Mesendoderm (in vitro differentiated cells): ENCODE measurements around the gene CACNA1H.

Experiments
- DNase-seq: peaks from one replicate; pipeline ENCODE4 v3.0.0; 2013
- H2AK5ac ChIP-seq: 2 replicates; pipeline ENCODE4 v1.6.1; 2013; ENCODE audit warnings: low read length, inconsistent platforms
- H2BK120ac ChIP-seq: 2 replicates; pipeline ENCODE4 v1.6.1; 2013; ENCODE audit warnings: low read depth, mild to moderate bottlenecking, low read length, moderate library complexity, mixed read lengths
- H2BK15ac ChIP-seq: replicated peaks from 2 replicates; pipeline ENCODE4 v1.6.1; 2013; ENCODE audit warnings: low read depth, mild to moderate bottlenecking, moderate library complexity
- H2BK5ac ChIP-seq: 2 replicates; pipeline ENCODE4 v1.6.1; 2013; ENCODE audit warnings: low read length, inconsistent platforms
- H3K18ac ChIP-seq: 2 replicates; pipeline ENCODE4 v1.6.1; 2013; ENCODE audit warnings: mild to moderate bottlenecking, low read length, mixed read lengths
- H3K23ac ChIP-seq: one replicate; pipeline ENCODE4 v1.6.1; 2013; ENCODE audit warnings: low read length
- H3K27ac ChIP-seq: 2 replicates; pipeline ENCODE4 v1.5.1; 2013; ENCODE audit warnings: low read depth, mild to moderate bottlenecking, inconsistent platforms, low read length, moderate library complexity
- H3K27me3 ChIP-seq: 2 replicates; pipeline ENCODE4 v1.6.1; 2013; ENCODE audit warnings: low read length, control low read depth, mild to moderate bottlenecking, inconsistent platforms; ENCODE audit not compliant: insufficient read depth, poor library complexity
- H3K36me3 ChIP-seq: 2 replicates; pipeline ENCODE4 v1.6.1; 2013; ENCODE audit warnings: low read length, inconsistent platforms; ENCODE audit not compliant: control insufficient read depth, insufficient read depth
- H3K4ac ChIP-seq: one replicate; pipeline ENCODE4 v1.6.1; 2013; ENCODE audit warnings: low read depth, mild to moderate bottlenecking, low read length, moderate library complexity
- H3K4me1 ChIP-seq: 2 replicates; pipeline ENCODE4 v1.6.1; 2013; ENCODE audit warnings: low read depth, low read length, inconsistent platforms; ENCODE audit not compliant: control insufficient read depth
- H3K4me2 ChIP-seq: 2 replicates; pipeline ENCODE4 v1.6.1; 2013; ENCODE audit warnings: low read length
- H3K4me3 ChIP-seq: 2 replicates; pipeline ENCODE4 v1.5.1; 2013; ENCODE audit warnings: mild to moderate bottlenecking, low read length
- H3K56ac ChIP-seq: one replicate; pipeline ENCODE4 v1.6.1; 2013; ENCODE audit warnings: low read length
- H3K79me1 ChIP-seq: 2 replicates; pipeline ENCODE4 v1.6.1; 2013; ENCODE audit warnings: low read length, inconsistent platforms
- H3K79me2 ChIP-seq: 2 replicates; pipeline ENCODE4 v1.6.1; 2013; ENCODE audit warnings: mild to moderate bottlenecking, low read length; ENCODE audit not compliant: control insufficient read depth, insufficient read depth
- H3K9ac ChIP-seq: 2 replicates; pipeline ENCODE4 v1.6.1; 2013; ENCODE audit warnings: low read length, inconsistent platforms
- H4K5ac ChIP-seq: one replicate; pipeline ENCODE4 v1.6.1; 2013; ENCODE audit warnings: low read length
- H4K8ac ChIP-seq: one replicate; pipeline ENCODE4 v1.6.1; 2013; ENCODE audit warnings: low read depth, mild to moderate bottlenecking, control low read depth, low read length, moderate library complexity
- WGBS: extraction: QIAGEN DNeasy Blood & Tissue Kit; methylation state at CpG from one replicate; pipeline ENCODE4 v1.1.7; 2013; ENCODE audit warnings: low lambda C conversion rate, missing lambda C conversion rate; ENCODE audit not compliant: insufficient coverage; ENCODE audit errors: extremely low coverage; 5-methylcytosine and 5-hydroxymethylcytosine counted together

The CACNA1H gene

GRCh38 chr16:1173788-1174451 lies 21.0 kb downstream of the CACNA1H start:
- H3K9ac ChIP-seq: no peak overlapping the region
- no peaks in the 10 kb centered on the region for H3K79me2 ChIP-seq
- H4K5ac ChIP-seq: no peak overlapping the region
- H2BK15ac ChIP-seq: no peak overlapping the region
- H4K8ac ChIP-seq: no peak overlapping the region
- H3K27me3 ChIP-seq: no peaks in the 10 kb centered on the region
- H3K4me2 ChIP-seq: no peak overlapping the region
- no peak overlapping the region for H2BK120ac ChIP-seq
- no peak overlapping the region for H3K4me3 ChIP-seq
- H3K36me3 ChIP-seq: no peaks in the 10 kb centered on the region
- no peaks in the 10 kb centered on the region for H3K4me1 ChIP-seq
- H3K23ac ChIP-seq: no peak overlapping the region
- no CpG with 5 or more reads among the region's 14 CpGs for WGBS
- no peak for DNase-seq
- no peak overlapping the region for H2BK5ac ChIP-seq
- H3K18ac ChIP-seq: no peak overlapping the region
- H2AK5ac ChIP-seq: no peak overlapping the region
- no peak overlapping the region for H3K4ac ChIP-seq
- H3K27ac ChIP-seq: no peak overlapping the region
- no peak overlapping the region for H3K56ac ChIP-seq
- H3K79me1 ChIP-seq: no peaks in the 10 kb centered on the region

GRCh38 chr16:1174477-1175357 lies 21.8 kb downstream of the CACNA1H start:
- no peak overlapping the region for H2BK5ac ChIP-seq
- H3K4me3 ChIP-seq: no peak overlapping the region
- no peak overlapping the region for H4K8ac ChIP-seq
- no peak overlapping the region for H4K5ac ChIP-seq
- no peaks in the 10 kb centered on the region for H3K79me2 ChIP-seq
- no peaks in the 10 kb centered on the region for H3K4me1 ChIP-seq
- H2BK120ac ChIP-seq: no peak overlapping the region
- H3K27me3 ChIP-seq: no peaks in the 10 kb centered on the region
- no peak overlapping the region for H3K23ac ChIP-seq
- H3K79me1 ChIP-seq: no peaks in the 10 kb centered on the region
- no CpG with 5 or more reads among the region's 38 CpGs for WGBS
- H3K56ac ChIP-seq: no peak overlapping the region
- DNase-seq: no peak
- H2AK5ac ChIP-seq: no peak overlapping the region
- H3K36me3 ChIP-seq: no peaks in the 10 kb centered on the region
- H3K4me2 ChIP-seq: no peak overlapping the region
- H3K9ac ChIP-seq: no peak overlapping the region
- H3K27ac ChIP-seq: no peak overlapping the region
- H3K4ac ChIP-seq: no peak overlapping the region
- H2BK15ac ChIP-seq: no peak overlapping the region
- no peak overlapping the region for H3K18ac ChIP-seq

GRCh38 chr16:1175566-1176279 lies 22.8 kb downstream of the CACNA1H start:
- no CpG with 5 or more reads among the region's 29 CpGs for WGBS
- no peak overlapping the region for H2BK5ac ChIP-seq
- no peak overlapping the region for H2BK15ac ChIP-seq
- H3K36me3 ChIP-seq: no peaks in the 10 kb centered on the region
- H2AK5ac ChIP-seq: no peak overlapping the region
- H4K8ac ChIP-seq: no peak overlapping the region
- no peaks in the 10 kb centered on the region for H3K27me3 ChIP-seq
- no peak for DNase-seq
- no peak overlapping the region for H3K27ac ChIP-seq
- no peak overlapping the region for H3K4me2 ChIP-seq
- no peak overlapping the region for H3K9ac ChIP-seq
- no peak overlapping the region for H3K23ac ChIP-seq
- H3K56ac ChIP-seq: no peak overlapping the region
- H3K4me1 ChIP-seq: no peaks in the 10 kb centered on the region
- H2BK120ac ChIP-seq: no peak overlapping the region
- H3K4me3 ChIP-seq: no peak overlapping the region
- no peaks in the 10 kb centered on the region for H3K79me1 ChIP-seq
- H3K18ac ChIP-seq: no peak overlapping the region
- no peak overlapping the region for H4K5ac ChIP-seq
- no peaks in the 10 kb centered on the region for H3K79me2 ChIP-seq
- H3K4ac ChIP-seq: no peak overlapping the region

- no peaks in the 10 kb centered on the region for H3K4me1 ChIP-seq
- no peak overlapping the region for H3K23ac ChIP-seq
- H3K27me3 ChIP-seq: no peaks in the 10 kb centered on the region
- no peak overlapping the region for H3K4me3 ChIP-seq
- no peak overlapping the region for H3K18ac ChIP-seq
- H3K27ac ChIP-seq: no peak overlapping the region
- no peak overlapping the region for H2AK5ac ChIP-seq
- WGBS: no CpG with 5 or more reads among the region's 24 CpGs
- H2BK5ac ChIP-seq: no peak overlapping the region
- DNase-seq: no peak
- no peaks in the 10 kb centered on the region for H3K36me3 ChIP-seq
- H3K4me2 ChIP-seq: no peak overlapping the region
- no peak overlapping the region for H2BK15ac ChIP-seq
- no peak overlapping the region for H2BK120ac ChIP-seq
- H3K79me2 ChIP-seq: no peaks in the 10 kb centered on the region
- no peak overlapping the region for H3K4ac ChIP-seq
- H4K8ac ChIP-seq: no peak overlapping the region
- H4K5ac ChIP-seq: no peak overlapping the region
- no peak overlapping the region for H3K9ac ChIP-seq
- no peak overlapping the region for H3K56ac ChIP-seq
- H3K79me1 ChIP-seq: no peaks in the 10 kb centered on the region
Observed at GRCh38 chr16:1176280-1176897, 23.5 kb downstream of the CACNA1H start.

GRCh38 chr16:1177053-1177452 lies 24.1 kb downstream of the CACNA1H start:
- Histone ChIP-seq H3K79me1 (no peaks in the 10 kb centered on the region), H3K56ac (no peak overlapping the region), H3K9ac (no peak overlapping the region), H3K18ac (no peak overlapping the region), H2AK5ac (no peak overlapping the region), H3K27me3 (no peaks in the 10 kb centered on the region), H3K27ac (no peak overlapping the region), H2BK120ac (no peak overlapping the region), H3K36me3 (no peaks in the 10 kb centered on the region), H2BK15ac (no peak overlapping the region), H3K4me3 (no peak overlapping the region), H3K79me2 (no peaks in the 10 kb centered on the region), H4K5ac (no peak overlapping the region), H2BK5ac (no peak overlapping the region), H3K4me2 (no peak overlapping the region), H3K4ac (no peak overlapping the region), H3K23ac (no peak overlapping the region), H4K8ac (no peak overlapping the region), H3K4me1 (no peaks in the 10 kb centered on the region)
- DNase-seq: no peak
- WGBS: no CpG with 5 or more reads among the region's 19 CpGs
